Keratinocyte (primary cell): ENCODE results near the gene PCNT.

Source experiments
- CTCF ChIP-seq, 3 experiments: IDR thresholded peaks in 1 of 3; conservative IDR thresholded peaks in 1 of 3; optimal IDR thresholded peaks in 1 of 3; 2 replicates in 2 of 3; 3 replicates in 1 of 3; pipeline versions ENCODE3 to v1.5.1; 2011; ENCODE audit warnings: low read length in 3 of 3, mild to moderate bottlenecking in 3 of 3, moderate library complexity in 2 of 3, control low read depth in 1 of 3, inconsistent platforms in 1 of 3; ENCODE audit not compliant: insufficient read depth in 2 of 3; ENCODE audit errors: extremely low read depth in 1 of 3
- EZH2 ChIP-seq: IDR thresholded peaks from one replicate; pipeline ENCODE4 v1.6.1; 2012; ENCODE audit warnings: inconsistent platforms, mild to moderate bottlenecking, low read length, moderate library complexity

- TF ChIP-seq CTCF (optimal IDR thresholded peaks at IDR 0.05 in 1 of 3, IDR thresholded peaks at IDR 0.05 in 1 of 3, conservative IDR thresholded peaks at IDR 0.05 in 1 of 3; ENCODE audit: extremely low read depth in 1 of 3, insufficient read depth in 2 of 3, low read length in 3 of 3), result no peak
- no peak for TF ChIP-seq EZH2
Measured at GRCh38 chr21:46356005-46356338, 32.0 kb downstream of the PCNT start.
